RPMI8226 (cell line): ENCODE data around the gene ANKRD18A.

Experiments
- DNase-seq: peaks from one replicate; pipeline ENCODE4 v3.0.0-alpha.2; 2015

The ANKRD18A gene

GRCh38 chr9:38526591-38526990 lies 93.8 kb downstream of the ANKRD18A start:
- DNase-seq = no peak

DNA sequence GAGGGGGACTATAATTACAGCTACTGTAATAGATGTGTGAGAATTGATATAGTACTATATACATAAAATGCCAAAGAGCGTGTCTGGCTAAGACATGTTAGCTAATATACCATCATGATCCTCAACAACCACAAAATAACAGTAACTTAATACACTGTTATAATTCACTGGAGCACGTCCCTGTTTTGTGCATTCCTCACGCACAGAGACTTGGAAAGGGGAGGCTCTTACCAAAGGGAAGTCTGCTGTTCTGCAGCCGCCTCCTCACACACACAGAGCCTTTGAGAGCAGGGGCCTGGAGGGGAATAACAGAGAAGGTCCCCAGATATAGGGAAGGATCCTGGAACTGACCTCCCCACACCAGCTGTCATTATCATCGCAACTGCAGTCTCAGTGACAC lies 97.3 kb downstream of the ANKRD18A start:
- DNase-seq = no peak

DNA sequence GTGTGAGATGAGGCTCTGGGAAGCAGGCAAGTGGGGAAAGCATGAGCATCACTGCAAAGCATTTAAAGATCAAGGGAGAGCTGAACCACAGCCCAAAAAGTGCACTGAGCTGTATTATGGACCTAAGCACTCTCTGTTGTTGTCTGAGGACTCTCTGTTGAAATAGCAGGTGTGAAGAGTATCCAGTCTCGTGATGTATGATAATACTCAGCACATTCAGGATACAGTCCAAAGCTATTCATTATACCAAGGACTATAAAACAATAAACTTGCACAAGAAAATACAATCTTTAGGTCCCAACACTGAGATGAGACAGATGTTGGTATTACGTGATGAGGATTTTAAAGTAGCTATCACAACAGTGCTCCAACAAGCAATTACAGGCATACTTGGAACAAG lies 98.6 kb downstream of the ANKRD18A start:
- DNase-seq = no peak
